K562 (cell line): Measurements from ENCODE around the gene OMG. TPM values are rescaled to one million over a fixed set of nuclear protein-coding genes. Genes with fewer than 3 reads are reported as not detected.

ENCODE experiments used
- ATAC-seq: fragments of 200-7000 bp; cut with Tn5 transposase; 3 replicates; pipeline ENCODE4 v1.9.1; 2020; ENCODE audit warnings: moderate library complexity
- BruUV-seq: library from RNA; stranded (reverse); fragments of 400-500 nt; replicated peaks from 2 replicates; lab custom pipeline; 2021; lab: Mats Ljungman, UMichigan
- CTCF ChIA-PET: fragments of 300-600 bp; formaldehyde crosslinking; extraction: SDS; loops from one replicate; lab custom pipeline; 2021; ENCODE audit warnings: low intra/inter-chr PET ratio; lab: Yijun Ruan, JAX
- POLR2A ChIA-PET: fragments of 300-600, 350-650 bp; sonication (Branson Sonifier 250); formaldehyde crosslinking; extraction: SDS; loops from one replicate; lab custom pipeline; 2021; ENCODE audit warnings: antibody characterized with exemption, inconsistent platforms; lab: Yijun Ruan, JAX
- DNase-seq, 4 experiments: peaks; one replicate each; pipeline versions ENCODE4 v3.0.0 to v3.0.0-alpha.2; 2011 to 2018; ENCODE audit warnings: low spot score in 3 of 4, mixed read lengths in 3 of 4; ENCODE audit errors: extremely low read depth in 1 of 4
- FAIRE-seq: peaks from 2 replicates; lab custom pipeline; 2011; peaks lifted over from hg19 to GRCh38; lab: Jason Lieb, UNC
- H2AFZ ChIP-seq: 2 replicates; pipeline ENCODE4 v1.6.0; 2011; ENCODE audit warnings: low read depth, low read length, control low read depth, inconsistent platforms
- H3K27ac ChIP-seq: fragments of 200-600 bp; 3 replicates; pipeline ENCODE4 v1.8.0; 2011; ENCODE audit warnings: low read depth, mild to moderate bottlenecking, control low read depth, inconsistent platforms, low read length, moderate library complexity, mixed read lengths; ENCODE audit errors: extremely low read depth
- H3K27me3 ChIP-seq, 2 experiments: fragments of 300-600 bp in 1 of 2; 2 replicates in 1 of 2; 3 replicates in 1 of 2; pipeline versions ENCODE4 v1.6.0 to v1.8.0; 2011; ENCODE audit warnings: inconsistent platforms in 2 of 2, low read length in 2 of 2, mild to moderate bottlenecking in 1 of 2, mixed read lengths in 1 of 2, moderate library complexity in 1 of 2; ENCODE audit not compliant: control insufficient read depth in 2 of 2, insufficient read depth in 2 of 2
- H3K36me3 ChIP-seq: fragments of 300-600 bp; 3 replicates; pipeline ENCODE4 v1.8.0; 2011; ENCODE audit warnings: mild to moderate bottlenecking, low read length, inconsistent platforms; ENCODE audit not compliant: control insufficient read depth, insufficient read depth
- H3K4me1 ChIP-seq, 2 experiments: fragments of 200-600 bp in 1 of 2; replicated peaks in 1 of 2; 2 replicates in 1 of 2; 3 replicates in 1 of 2; pipeline versions ENCODE4 v1.5.1 to v1.8.0; 2011; ENCODE audit warnings: inconsistent platforms in 2 of 2, low read length in 2 of 2, mild to moderate bottlenecking in 1 of 2, mixed read lengths in 1 of 2, moderate library complexity in 1 of 2; ENCODE audit not compliant: control insufficient read depth in 2 of 2, insufficient read depth in 2 of 2
- H3K4me2 ChIP-seq: 2 replicates; pipeline ENCODE4 v1.6.1; 2011; ENCODE audit warnings: low read length, control low read depth, inconsistent platforms, mixed read lengths; ENCODE audit not compliant: insufficient read depth
- H3K4me3 ChIP-seq: fragments of 200-600 bp; sonication (generic), shearing (Covaris generic); 2 replicates; pipeline ENCODE4 v1.5.1; 2016; ENCODE audit warnings: control low read depth, inconsistent platforms
- H3K79me2 ChIP-seq: fragments of 200-600 bp; 3 replicates; pipeline ENCODE4 v1.8.0; 2011; ENCODE audit warnings: low read length, inconsistent platforms; ENCODE audit not compliant: control insufficient read depth, insufficient read depth
- H3K9ac ChIP-seq, 2 experiments: 2 replicates each; pipeline versions ENCODE4 v1.6.0 to v1.6.1; 2011; ENCODE audit warnings: low read depth in 2 of 2, low read length in 2 of 2, control low read depth in 1 of 2, inconsistent platforms in 1 of 2, mild to moderate bottlenecking in 1 of 2, mixed read lengths in 1 of 2; ENCODE audit not compliant: insufficient read depth in 1 of 2
- H3K9me1 ChIP-seq: one replicate; pipeline ENCODE4 v1.6.0; 2011; ENCODE audit warnings: inconsistent platforms, mild to moderate bottlenecking, low read length, moderate library complexity; ENCODE audit not compliant: control insufficient read depth, insufficient read depth
- H3K9me3 ChIP-seq: replicated peaks from 2 replicates; pipeline ENCODE4 v1.5.1; 2011; ENCODE audit warnings: low read depth, low read length, inconsistent platforms; ENCODE audit not compliant: control insufficient read depth, insufficient read depth
- H4K20me1 ChIP-seq: replicated peaks from 2 replicates; pipeline ENCODE4 v1.6.1; 2011; ENCODE audit warnings: low read length, inconsistent platforms, mixed read lengths; ENCODE audit not compliant: control insufficient read depth, insufficient read depth
- BRF1 ChIP-seq: IDR thresholded peaks from 3 replicates; pipeline ENCODE4 v1.6.1; 2011; ENCODE audit warnings: borderline replicate concordance, mild to moderate bottlenecking; ENCODE audit not compliant: insufficient read length; ENCODE audit errors: extremely low read depth
- CEBPG ChIP-seq, 3 experiments: fragments of 200-800 bp in 1 of 3; sonication (Bioruptor generic) in 1 of 3; sonication (generic) in 1 of 3; formaldehyde crosslinking in 1 of 3; IDR thresholded peaks in 2 of 3; conservative IDR thresholded peaks in 1 of 3; 2 replicates each; pipeline versions ENCODE4 v1.6.1 to v1.8.0; 2016 to 2022; ENCODE audit warnings: missing compliant biosample characterization in 2 of 3, missing genetic modification characterization in 2 of 3, mild to moderate bottlenecking in 1 of 3, missing genetic modification reagents in 1 of 3
- ELF4 ChIP-seq: fragments of 450-650 bp; formaldehyde crosslinking; IDR thresholded peaks from 2 replicates; pipeline ENCODE4 v1.4.0; 2022; ENCODE audit warnings: missing genetic modification characterization
- FOSL1 ChIP-seq: fragments of 200-800 bp; sonication (Bioruptor generic); conservative IDR thresholded peaks from 2 replicates; pipeline ENCODE4 v1.6.1; 2016; ENCODE audit warnings: missing genetic modification characterization, missing compliant biosample characterization
- GTF3C2 ChIP-seq: IDR thresholded peaks from 3 replicates; pipeline ENCODE4 v1.6.1; 2011; ENCODE audit warnings: borderline replicate concordance, mild to moderate bottlenecking, moderate library complexity; ENCODE audit not compliant: insufficient read length; ENCODE audit errors: extremely low read depth
- HMG20A ChIP-seq: fragments of 450-650 bp; formaldehyde crosslinking; conservative IDR thresholded peaks from 2 replicates; pipeline ENCODE4 v1.4.0; 2020; ENCODE audit warnings: mild to moderate bottlenecking, mixed read lengths
- KLF16 ChIP-seq: IDR thresholded peaks from 2 replicates; pipeline ENCODE4 v1.6.1; 2016; ENCODE audit warnings: antibody characterized with exemption
- NCOR1 ChIP-seq: fragments of 450-650 bp; IDR thresholded peaks from 2 replicates; pipeline ENCODE4 v1.6.1; 2016; ENCODE audit warnings: mild to moderate bottlenecking, moderate library complexity
- PPARD ChIP-seq: fragments of 250-450 bp; sonication (Bioruptor Pico); IDR thresholded peaks from 2 replicates; pipeline ENCODE4 v1.8.0; 2022; ENCODE audit warnings: inconsistent platforms, mild to moderate bottlenecking, moderate library complexity
- RB1 ChIP-seq: fragments of 450-650 bp; IDR thresholded peaks from 2 replicates; pipeline ENCODE4 v1.6.1; 2017; ENCODE audit warnings: low read depth, mild to moderate bottlenecking
- SUPT5H ChIP-seq: fragments of 450-650 bp; IDR thresholded peaks from 2 replicates; pipeline ENCODE4 v1.6.1; 2016
- TAF7 ChIP-seq: fragments of 450-650 bp; IDR thresholded peaks from 2 replicates; pipeline ENCODE4 v1.6.1; 2016; ENCODE audit warnings: missing genetic modification characterization, missing compliant biosample characterization
- TCFL5 ChIP-seq: fragments of 250-450 bp; sonication (Bioruptor Pico); conservative IDR thresholded peaks from 2 replicates; pipeline ENCODE4 v1.6.1; 2021; ENCODE audit warnings: mild to moderate bottlenecking, moderate library complexity, matching md5 sums
- TRIM24 ChIP-seq, 2 experiments: fragments of 450-650 bp; IDR thresholded peaks; 2 replicates each; pipeline ENCODE4 v1.6.1; 2016
- ZBTB8A ChIP-seq: fragments of 450-650 bp; IDR thresholded peaks from 2 replicates; pipeline ENCODE4 v1.6.1; 2018; ENCODE audit warnings: mild to moderate bottlenecking, moderate library complexity; ENCODE audit not compliant: partially characterized antibody
- ZNF121 ChIP-seq: sonication (generic); formaldehyde crosslinking; conservative IDR thresholded peaks from 2 replicates; pipeline ENCODE4 v1.8.0; 2022; ENCODE audit warnings: missing genetic modification reagents
- ZNF57 ChIP-seq: fragments of 450-650 bp; formaldehyde crosslinking; IDR thresholded peaks from 2 replicates; pipeline ENCODE4 v1.4.0; 2020; ENCODE audit warnings: mild to moderate bottlenecking, moderate library complexity
- ZNF764 ChIP-seq: fragments of 250-450 bp; sonication (Bioruptor Pico); IDR thresholded peaks from 2 replicates; pipeline ENCODE4 v1.4.0; 2020; ENCODE audit warnings: low read depth, mild to moderate bottlenecking, moderate library complexity
- ZSCAN32 ChIP-seq: fragments of 450-650 bp; formaldehyde crosslinking; IDR thresholded peaks from 2 replicates; pipeline ENCODE4 v1.4.0; 2020; ENCODE audit warnings: mild to moderate bottlenecking, moderate library complexity
- WGBS: fragments of 100-300 bp; shearing (Covaris generic); methylation state at CpG from one replicate; pipeline ENCODE4 v1.1.6; 2016; ENCODE audit warnings: low coverage, mixed read lengths; ENCODE audit not compliant: insufficient coverage; ENCODE audit errors: missing lambda C conversion rate; 5-methylcytosine and 5-hydroxymethylcytosine counted together
- in situ Hi-C: fragments of 300-500 bp; cut with MboI; formaldehyde crosslinking; loops from 4 replicates; pipeline ENCODE4 v1.15.0; 2018; ENCODE audit warnings: inconsistent platforms, mixed read lengths
- intact Hi-C: fragments of 100-400 bp; cut with micrococcal nuclease; formaldehyde crosslinking; loops from 2 replicates; pipeline ENCODE4 v1.14.2; 2022
- polyA plus RNA-seq, 8 experiments: library from polyadenylated mRNA; depleted of rRNA in 4 of 8; stranded (reverse) in 5 of 8; unstranded in 3 of 8; fragments of >200 nt; fragmentation: Nextera tagmentation in 2 of 8; fragmentation: Illumina TruSeq in 1 of 8; extraction: Ambion mirVana in 2 of 8; extraction: Trizol in 1 of 8; gene quantifications; 2 replicates each; pipeline versions ENCODE4 v1.2.1 to v1.2.3, GENCODE V29; 2011 to 2014; ENCODE audit warnings: inconsistent platforms in 1 of 8, missing spikeins in 1 of 8
- total RNA-seq, 7 experiments: library from RNA; depleted of rRNA in 6 of 7; stranded (reverse); fragments of >200 nt in 6 of 7; fragmentation: Illumina TruSeq in 2 of 7; extraction: Trizol in 2 of 7; gene quantifications; 2 replicates each; pipeline versions ENCODE4 v1.2.1 to v1.2.3, GENCODE V29; 2011 to 2021; ENCODE audit warnings: low replicate concordance in 1 of 7

The OMG gene
- total and polyA plus RNA-seq, 9 of the 15 experiments (the other 6 are each of a cell fraction or from before 2014, with no cell fraction given), result 0.41 TPM; not detected in 8

- 89% methylated on average over 12 of the region's 12 CpGs for WGBS
- H3K9ac ChIP-seq, result no peak overlapping the region
- no peaks in the 10 kb centered on the region for H3K9me1 ChIP-seq
- ChIA-PET POLR2A (no interaction called here), CTCF (no interaction called here)
- BruUV-seq, result no TSS peak
- no peak overlapping the region for H3K27ac ChIP-seq
- H4K20me1 ChIP-seq, result no peaks in the 10 kb centered on the region
- no peak overlapping the region for H2AFZ ChIP-seq
- H3K27me3 ChIP-seq, result no peaks in the 10 kb centered on the region
- FAIRE-seq (no peak), ATAC-seq (no peak), DNase-seq (no peak)
- H3K4me2 ChIP-seq, result no peak overlapping the region
- in situ Hi-C loops (no loop called here), intact Hi-C loops (no loop called here)
- no peak overlapping the region for H3K4me3 ChIP-seq
- TF ChIP-seq ZSCAN32 (CRISPR knock-in tag) (no peak), KLF16 (no peak), SUPT5H (no peak), PPARD (no peak), ZNF764 (CRISPR knock-in tag) (no peak), TAF7 (tag) (no peak), NCOR1 (no peak), ZNF121 (CRISPR knock-in tag) (no peak), GTF3C2 (no peak), FOSL1 (tag) (no peak), HMG20A (CRISPR knock-in tag) (no peak), RB1 (no peak), ZNF57 (CRISPR knock-in tag) (no peak), ELF4 (CRISPR knock-in tag) (no peak), ZBTB8A (no peak), TRIM24 (IDR thresholded peaks at IDR 0.05) (no peak), TCFL5 (CRISPR knock-in tag) (no peak), BRF1 (no peak), CEBPG (CRISPR knock-in tag; IDR thresholded peaks at IDR 0.05) (no peak), CEBPG (tag; conservative IDR thresholded peaks at IDR 0.05 in 1 of 2, IDR thresholded peaks at IDR 0.05 in 1 of 2) (no peak)
- H3K79me2 ChIP-seq, result no peaks in the 10 kb centered on the region
- no peaks in the 10 kb centered on the region; a peak in 1 of 5 replicates for H3K4me1 ChIP-seq
- H3K36me3 ChIP-seq, result peaks cover 37% of the 10 kb centered on the region
- H3K9me3 ChIP-seq, result no peaks in the 10 kb centered on the region
Observed at GRCh38 chr17:31327534-31328159, 30.6 kb upstream of the OMG start.
